Measurements from ENCODE around the gene KLHL13.

KLHL13 gene

DNA sequence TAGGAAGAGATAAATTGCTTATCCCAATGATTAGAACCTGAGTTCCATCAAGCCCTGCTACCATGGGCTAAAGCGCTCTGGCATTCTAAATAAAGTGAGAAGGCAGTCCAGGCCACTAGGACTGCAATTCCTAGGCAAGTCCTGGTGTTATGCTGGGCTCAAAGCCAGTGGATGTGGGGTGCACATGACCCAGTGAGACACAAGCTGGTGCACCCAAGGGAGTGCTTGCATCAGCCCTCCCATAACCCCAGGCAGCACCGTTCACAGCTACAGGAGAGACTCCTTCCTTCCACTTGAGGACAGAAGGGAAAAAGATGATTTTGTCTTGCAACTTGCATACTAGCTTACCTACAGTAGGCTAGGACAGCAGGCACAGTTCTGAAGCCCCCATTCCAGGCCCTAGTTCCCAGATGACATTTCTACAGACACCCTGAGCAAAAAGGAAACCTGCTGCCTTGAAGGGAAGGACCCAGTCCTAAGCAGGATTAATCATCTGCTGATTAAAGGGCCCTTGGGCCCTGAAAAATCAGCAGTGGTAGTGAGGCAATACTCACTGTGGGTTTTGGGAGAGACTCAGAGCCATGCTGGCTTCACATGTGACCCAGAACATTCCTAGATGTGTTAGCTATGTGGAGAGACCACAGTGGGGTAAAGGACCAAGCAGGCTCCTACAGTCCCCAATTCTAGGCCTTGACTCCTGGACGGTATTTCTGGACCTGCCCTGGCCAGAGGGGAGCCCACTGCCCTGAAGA is 77.8 kb downstream of the KLHL13 start:
- Histone ChIP-seq H2AFZ (ENCODE audit: low read depth) (no peak overlapping the region), H4K20me1 (ENCODE audit: insufficient read depth) (no peaks in the 10 kb centered on the region), H3K79me2 (ENCODE audit: insufficient read depth, low read depth) (no peaks in the 10 kb centered on the region), H3K9ac (no peak overlapping the region), H3K27me3 (ENCODE audit: insufficient read depth, low read depth) (no peaks in the 10 kb centered on the region), H3K4me2 (no peak overlapping the region), H3K36me3 (ENCODE audit: insufficient read depth) (no peaks in the 10 kb centered on the region), H3K4me1 (ENCODE audit: low read depth, poor library complexity, severe bottlenecking) (no peaks in the 10 kb centered on the region), H3K27ac (no peak overlapping the region), H3K4me3 (IDR thresholded peaks at IDR 0.05; ENCODE audit: insufficient read depth, low read depth, low read length) (no peak overlapping the region)
- TF ChIP-seq, protein P1, sequence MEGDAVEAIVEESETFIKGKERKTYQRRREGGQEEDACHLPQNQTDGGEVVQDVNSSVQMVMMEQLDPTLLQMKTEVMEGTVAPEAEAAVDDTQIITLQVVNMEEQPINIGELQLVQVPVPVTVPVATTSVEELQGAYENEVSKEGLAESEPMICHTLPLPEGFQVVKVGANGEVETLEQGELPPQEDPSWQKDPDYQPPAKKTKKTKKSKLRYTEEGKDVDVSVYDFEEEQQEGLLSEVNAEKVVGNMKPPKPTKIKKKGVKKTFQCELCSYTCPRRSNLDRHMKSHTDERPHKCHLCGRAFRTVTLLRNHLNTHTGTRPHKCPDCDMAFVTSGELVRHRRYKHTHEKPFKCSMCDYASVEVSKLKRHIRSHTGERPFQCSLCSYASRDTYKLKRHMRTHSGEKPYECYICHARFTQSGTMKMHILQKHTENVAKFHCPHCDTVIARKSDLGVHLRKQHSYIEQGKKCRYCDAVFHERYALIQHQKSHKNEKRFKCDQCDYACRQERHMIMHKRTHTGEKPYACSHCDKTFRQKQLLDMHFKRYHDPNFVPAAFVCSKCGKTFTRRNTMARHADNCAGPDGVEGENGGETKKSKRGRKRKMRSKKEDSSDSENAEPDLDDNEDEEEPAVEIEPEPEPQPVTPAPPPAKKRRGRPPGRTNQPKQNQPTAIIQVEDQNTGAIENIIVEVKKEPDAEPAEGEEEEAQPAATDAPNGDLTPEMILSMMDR (conservative IDR thresholded peaks at IDR 0.05; ENCODE audit: low read depth, low read length) = no peak

GRCh38 chrX:118026631-118027030 is 90.0 kb downstream of the KLHL13 start:
- no peak overlapping the region for H3K27ac ChIP-seq
- no peaks in the 10 kb centered on the region for H3K36me3 ChIP-seq (ENCODE audit: insufficient read depth)
- H3K79me2 ChIP-seq (ENCODE audit: insufficient read depth, low read depth) = no peaks in the 10 kb centered on the region
- H4K20me1 ChIP-seq (ENCODE audit: insufficient read depth) = no peaks in the 10 kb centered on the region
- no peak overlapping the region for H2AFZ ChIP-seq (ENCODE audit: low read depth)
- no peaks in the 10 kb centered on the region for H3K27me3 ChIP-seq (ENCODE audit: insufficient read depth, low read depth)
- no peaks in the 10 kb centered on the region for H3K4me1 ChIP-seq (ENCODE audit: low read depth, poor library complexity, severe bottlenecking)
- TF ChIP-seq, protein P1 (conservative IDR thresholded peaks at IDR 0.05; ENCODE audit: low read depth, low read length) = no peak
- H3K9ac ChIP-seq = no peak overlapping the region
- H3K4me3 ChIP-seq (IDR thresholded peaks at IDR 0.05; ENCODE audit: insufficient read depth, low read depth, low read length) = no peak overlapping the region
- no peak overlapping the region for H3K4me2 ChIP-seq

DNA sequence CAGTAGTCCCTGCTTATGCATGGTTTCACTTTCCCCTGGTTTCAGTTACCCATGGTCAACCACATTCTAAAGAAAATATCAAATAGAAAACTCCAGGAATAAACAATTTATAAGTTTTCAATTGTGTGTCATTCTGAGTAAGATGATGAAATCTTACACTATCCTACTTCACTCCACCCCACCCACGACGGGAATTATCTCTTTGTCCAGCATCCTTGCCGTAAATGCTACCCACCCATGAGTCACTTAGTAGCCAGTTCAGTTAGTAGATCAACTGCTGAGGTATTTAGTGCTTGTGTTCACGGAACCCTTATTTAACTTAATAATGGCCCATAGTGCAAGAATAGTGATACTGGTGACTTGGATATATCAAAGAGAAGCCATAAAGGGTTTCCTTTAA is 91.4 kb downstream of the KLHL13 start:
- H3K27ac ChIP-seq = no peak overlapping the region
- H3K4me2 ChIP-seq = no peak overlapping the region
- H3K4me3 ChIP-seq (IDR thresholded peaks at IDR 0.05; ENCODE audit: insufficient read depth, low read depth, low read length) = no peak overlapping the region
- H3K79me2 ChIP-seq (ENCODE audit: insufficient read depth, low read depth) = no peaks in the 10 kb centered on the region
- H3K27me3 ChIP-seq (ENCODE audit: insufficient read depth, low read depth) = no peaks in the 10 kb centered on the region
- no peak overlapping the region for H2AFZ ChIP-seq (ENCODE audit: low read depth)
- H3K36me3 ChIP-seq (ENCODE audit: insufficient read depth) = no peaks in the 10 kb centered on the region
- no peaks in the 10 kb centered on the region for H4K20me1 ChIP-seq (ENCODE audit: insufficient read depth)
- TF ChIP-seq, protein P1 (conservative IDR thresholded peaks at IDR 0.05; ENCODE audit: low read depth, low read length) = no peak
- no peak overlapping the region for H3K9ac ChIP-seq
- no peaks in the 10 kb centered on the region for H3K4me1 ChIP-seq (ENCODE audit: low read depth, poor library complexity, severe bottlenecking)

GRCh38 chrX:118024482-118024881 is 92.1 kb downstream of the KLHL13 start:
- TF ChIP-seq, protein P1 (conservative IDR thresholded peaks at IDR 0.05; ENCODE audit: low read depth, low read length) = no peak
- Histone ChIP-seq H4K20me1 (ENCODE audit: insufficient read depth) (no peaks in the 10 kb centered on the region), H3K4me2 (no peak overlapping the region), H3K27ac (no peak overlapping the region), H3K4me3 (IDR thresholded peaks at IDR 0.05; ENCODE audit: insufficient read depth, low read depth, low read length) (no peak overlapping the region), H3K27me3 (ENCODE audit: insufficient read depth, low read depth) (no peaks in the 10 kb centered on the region), H3K79me2 (ENCODE audit: insufficient read depth, low read depth) (no peaks in the 10 kb centered on the region), H2AFZ (ENCODE audit: low read depth) (no peak overlapping the region), H3K36me3 (ENCODE audit: insufficient read depth) (no peaks in the 10 kb centered on the region), H3K9ac (no peak overlapping the region), H3K4me1 (ENCODE audit: low read depth, poor library complexity, severe bottlenecking) (no peaks in the 10 kb centered on the region)
